Measurements from ENCODE around the gene ESRRG.

- TF ChIP-seq CTCF (IDR thresholded peaks at IDR 0.05) (no peak), EZH2 (IDR thresholded peaks at IDR 0.05; ENCODE audit: borderline replicate concordance, insufficient read depth, low read depth, low read length, poor library complexity, severe bottlenecking) (no peak)
These were observed 266.5 kb downstream of the ESRRG start for GRCh38 chr1:216456682-216457081.
